IMR-90 (cell line): Measurements from ENCODE around the gene DAGLA. TPM values are rescaled to one million over a fixed set of nuclear protein-coding genes. Genes with fewer than 3 reads are reported as not detected.

Source experiments
- ATAC-seq: fragments of 200-7000 bp; cut with Tn5 transposase; 2 replicates; pipeline ENCODE4 v1.9.1; 2020; ENCODE audit warnings: low read depth, mild to moderate bottlenecking, moderate library complexity
- BruUV-seq: library from RNA; stranded (reverse); fragments of 400-500 nt; replicated peaks from 2 replicates; lab custom pipeline; 2021; lab: Mats Ljungman, UMichigan
- CTCF ChIA-PET: fragments of 300-600 bp; formaldehyde crosslinking; extraction: SDS; loops from one replicate; lab custom pipeline; 2021; ENCODE audit warnings: antibody characterized with exemption; lab: Yijun Ruan, JAX
- POLR2A ChIA-PET: fragments of 300-600 bp; sonication (Branson Sonifier 250); formaldehyde crosslinking; loops from one replicate; lab custom pipeline; 2022; ENCODE audit warnings: antibody characterized with exemption; ENCODE audit not compliant: unreplicated experiment; lab: Charles Lee
- DNase-seq: peaks from one replicate; pipeline ENCODE4 v3.0.0; 2013
- H2AFZ ChIP-seq: replicated peaks from 2 replicates; pipeline ENCODE3; 2013; ENCODE audit warnings: low read length, mild to moderate bottlenecking; ENCODE audit not compliant: poor library complexity
- H2AK5ac ChIP-seq: 2 replicates; pipeline ENCODE4 v1.6.1; 2013; ENCODE audit warnings: low read depth, low read length, inconsistent platforms
- H2AK9ac ChIP-seq: replicated peaks from 2 replicates; pipeline ENCODE3; 2013; ENCODE audit warnings: mild to moderate bottlenecking, low read depth, low read length, moderate library complexity; ENCODE audit not compliant: poor library complexity
- H2BK120ac ChIP-seq: 2 replicates; pipeline ENCODE4 v1.6.1; 2013; ENCODE audit warnings: low read depth, low read length, inconsistent platforms
- H2BK15ac ChIP-seq: 3 replicates; pipeline ENCODE4 v1.6.1; 2013; ENCODE audit warnings: low read depth, low read length, inconsistent platforms
- H2BK20ac ChIP-seq: 2 replicates; pipeline ENCODE4 v1.6.1; 2013; ENCODE audit warnings: low read depth, mild to moderate bottlenecking, inconsistent platforms, low read length, moderate library complexity
- H2BK5ac ChIP-seq: 2 replicates; pipeline ENCODE4 v1.6.1; 2013; ENCODE audit warnings: mild to moderate bottlenecking, low read depth, low read length, inconsistent platforms; ENCODE audit not compliant: poor library complexity, severe bottlenecking
- H3K14ac ChIP-seq: replicated peaks from 2 replicates; pipeline ENCODE4 v1.6.1; 2013; ENCODE audit warnings: low read depth, low read length, inconsistent platforms
- H3K18ac ChIP-seq: 2 replicates; pipeline ENCODE4 v1.6.1; 2013; ENCODE audit warnings: low read depth, low read length, control low read depth
- H3K23ac ChIP-seq: 2 replicates; pipeline ENCODE4 v1.6.1; 2013; ENCODE audit warnings: low read depth, low read length, inconsistent platforms
- H3K27ac ChIP-seq: 2 replicates; pipeline ENCODE4 v1.5.1; 2013; ENCODE audit warnings: mild to moderate bottlenecking, control low read depth, low read length; ENCODE audit not compliant: insufficient read depth
- H3K27me3 ChIP-seq: 2 replicates; pipeline ENCODE4 v1.6.1; 2013; ENCODE audit warnings: low read length; ENCODE audit not compliant: control insufficient read depth, insufficient read depth
- H3K36me3 ChIP-seq: 2 replicates; pipeline ENCODE4 v1.6.1; 2013; ENCODE audit warnings: low read length, mixed read lengths; ENCODE audit not compliant: control insufficient read depth, insufficient read depth
- H3K4ac ChIP-seq: 2 replicates; pipeline ENCODE4 v1.6.1; 2013; ENCODE audit warnings: low read depth, low read length, inconsistent platforms
- H3K4me1 ChIP-seq: 2 replicates; pipeline ENCODE4 v1.6.1; 2013; ENCODE audit warnings: low read length, mixed read lengths; ENCODE audit not compliant: control insufficient read depth, insufficient read depth
- H3K4me2 ChIP-seq: 2 replicates; pipeline ENCODE4 v1.6.1; 2013; ENCODE audit warnings: low read depth, mild to moderate bottlenecking, control low read depth, low read length, moderate library complexity
- H3K4me3 ChIP-seq: 2 replicates; pipeline ENCODE4 v1.5.1; 2013; ENCODE audit warnings: low read depth, mild to moderate bottlenecking, control low read depth, low read length, moderate library complexity; ENCODE audit not compliant: insufficient read depth
- H3K56ac ChIP-seq: 2 replicates; pipeline ENCODE4 v1.6.1; 2013; ENCODE audit warnings: low read length, inconsistent platforms; ENCODE audit not compliant: insufficient read depth; ENCODE audit errors: extremely low read depth
- H3K79me1 ChIP-seq, 2 experiments: 2 replicates each; pipeline ENCODE4 v1.6.1; 2013; ENCODE audit warnings: low read length in 2 of 2, inconsistent platforms in 1 of 2, low read depth in 1 of 2
- H3K9ac ChIP-seq: 2 replicates; pipeline ENCODE4 v1.6.1; 2013; ENCODE audit warnings: low read depth, low read length, control low read depth
- H3K9me1 ChIP-seq: 2 replicates; pipeline ENCODE4 v1.6.1; 2013; ENCODE audit warnings: low read length, inconsistent platforms; ENCODE audit not compliant: insufficient read depth
- H3K9me3 ChIP-seq: 2 replicates; pipeline ENCODE4 v1.6.1; 2013; ENCODE audit warnings: low read length; ENCODE audit not compliant: control insufficient read depth, insufficient read depth
- H4K20me1 ChIP-seq: 2 replicates; pipeline ENCODE4 v1.6.1; 2013; ENCODE audit warnings: low read length, inconsistent platforms; ENCODE audit not compliant: insufficient read depth
- H4K5ac ChIP-seq: 2 replicates; pipeline ENCODE4 v1.6.1; 2013; ENCODE audit warnings: mild to moderate bottlenecking, low read depth, low read length, control low read depth
- H4K8ac ChIP-seq, 2 experiments: 2 replicates each; pipeline ENCODE4 v1.6.1; 2013; ENCODE audit warnings: low read depth in 2 of 2, low read length in 2 of 2, control low read depth in 1 of 2, inconsistent platforms in 1 of 2
- H4K91ac ChIP-seq: 2 replicates; pipeline ENCODE4 v1.6.1; 2013; ENCODE audit warnings: low read depth, low read length, inconsistent platforms; ENCODE audit not compliant: insufficient read depth
- BHLHE40 ChIP-seq: fragments of 150-350 bp; IDR thresholded peaks from 2 replicates; pipeline ENCODE4 v1.6.1; 2016; ENCODE audit warnings: mild to moderate bottlenecking, low read depth, low read length
- CEBPB ChIP-seq: IDR thresholded peaks from 2 replicates; pipeline ENCODE4 v1.6.1; 2012; ENCODE audit warnings: low read depth, low read length, improper control_type of control experiment
- CHD1 ChIP-seq: IDR thresholded peaks from 2 replicates; pipeline ENCODE4 v1.6.1; 2012; ENCODE audit warnings: low read depth, low read length, improper control_type of control experiment
- FOS ChIP-seq: fragments of 150-350 bp; IDR thresholded peaks from 2 replicates; pipeline ENCODE4 v1.6.1; 2016; ENCODE audit warnings: low read depth, low read length
- MAFK ChIP-seq: IDR thresholded peaks from 2 replicates; pipeline ENCODE4 v1.6.1; 2012; ENCODE audit warnings: low read depth, low read length, improper control_type of control experiment
- MAZ ChIP-seq: IDR thresholded peaks from 2 replicates; pipeline ENCODE4 v1.6.1; 2012; ENCODE audit warnings: low read depth, mild to moderate bottlenecking, low read length, improper control_type of control experiment, moderate library complexity, borderline replicate concordance
- MXI1 ChIP-seq: IDR thresholded peaks from 2 replicates; pipeline ENCODE4 v1.6.1; 2012; ENCODE audit warnings: low read depth, mild to moderate bottlenecking, low read length, moderate library complexity, borderline replicate concordance
- NFE2L2 ChIP-seq: fragments of 150-350 bp; IDR thresholded peaks from 2 replicates; pipeline ENCODE4 v1.6.1; 2016; ENCODE audit warnings: low read depth, mild to moderate bottlenecking, low read length
- POLR2A ChIP-seq: IDR thresholded peaks from 2 replicates; pipeline ENCODE4 v1.6.1; 2012; ENCODE audit warnings: mild to moderate bottlenecking, low read depth, low read length
- RAD21 ChIP-seq: IDR thresholded peaks from 2 replicates; pipeline ENCODE4 v1.6.1; 2012; ENCODE audit warnings: low read length, improper control_type of control experiment
- RCOR1 ChIP-seq: IDR thresholded peaks from 2 replicates; pipeline ENCODE4 v1.6.1; 2012; ENCODE audit warnings: mild to moderate bottlenecking, low read length, improper control_type of control experiment; ENCODE audit not compliant: insufficient replicate concordance
- RFX5 ChIP-seq: IDR thresholded peaks from 2 replicates; pipeline ENCODE4 v1.8.0; 2012; ENCODE audit warnings: low read depth, mild to moderate bottlenecking, low read length, moderate library complexity
- SMC3 ChIP-seq: fragments of 150-350 bp; IDR thresholded peaks from 2 replicates; pipeline ENCODE4 v1.6.1; 2016; ENCODE audit warnings: low read depth, mild to moderate bottlenecking, antibody characterized with exemption, low read length, moderate library complexity
- WGBS, 2 experiments: methylation state at CpG; one replicate each; pipeline versions ENCODE4 v1.1.5 to v1.1.7; 2013; ENCODE audit warnings: missing lambda C conversion rate in 2 of 2; ENCODE audit not compliant: insufficient read length in 1 of 2; ENCODE audit errors: extremely low coverage in 2 of 2; 5-methylcytosine and 5-hydroxymethylcytosine counted together
- dilution Hi-C: fragments of 300-500 bp; cut with HindIII; formaldehyde crosslinking; loops from one replicate; pipeline ENCODE4 v1.14.3; 2018; ENCODE audit warnings: low sequenced_read_pairs; ENCODE audit not compliant: unreplicated experiment
- in situ Hi-C: fragments of 300-500 bp; cut with MboI; formaldehyde crosslinking; loops from 3 replicates; pipeline ENCODE4 v1.14.3; 2019; ENCODE audit warnings: low sequenced_read_pairs, inconsistent platforms, mixed read lengths
- intact Hi-C: fragments of 100-400 bp; cut with micrococcal nuclease; formaldehyde crosslinking; loops from 2 replicates; pipeline ENCODE4 v1.10.0; 2022
- polyA plus RNA-seq, 3 experiments: library from polyadenylated mRNA; depleted of rRNA; stranded (reverse); fragments of >200 nt; gene quantifications; 2 replicates each; pipeline ENCODE4 v1.2.3, GENCODE V29; 2012; ENCODE audit warnings: low replicate concordance in 1 of 3
- total RNA-seq: library from RNA; depleted of rRNA; stranded (reverse); fragments of >200 nt; gene quantifications from 2 replicates; pipeline ENCODE4 v1.2.3, GENCODE V29; 2012
- TF ChIP-seq, protein P1 (sequence below): conservative IDR thresholded peaks from 2 replicates; pipeline ENCODE4 v1.5.1; 2012; ENCODE audit warnings: mild to moderate bottlenecking, low read depth, low read length, improper control_type of control experiment
- TF ChIP-seq, protein P2 (sequence below): fragments of 150-350 bp; IDR thresholded peaks from 2 replicates; pipeline ENCODE4 v1.6.1; 2016; ENCODE audit warnings: low read depth, mild to moderate bottlenecking, low read length, moderate library complexity, borderline replicate concordance
- TF ChIP-seq, protein P3 (sequence below): fragments of 150-350 bp; IDR thresholded peaks from 2 replicates; pipeline ENCODE4 v1.6.1; 2017; ENCODE audit warnings: mild to moderate bottlenecking, antibody characterized with exemption, low read length, low read depth

The DAGLA gene
- total and polyA plus RNA-seq, 2 of the 4 experiments (the other 2 are of a cell fraction) = 0.90 to 3.8 TPM

DNA sequence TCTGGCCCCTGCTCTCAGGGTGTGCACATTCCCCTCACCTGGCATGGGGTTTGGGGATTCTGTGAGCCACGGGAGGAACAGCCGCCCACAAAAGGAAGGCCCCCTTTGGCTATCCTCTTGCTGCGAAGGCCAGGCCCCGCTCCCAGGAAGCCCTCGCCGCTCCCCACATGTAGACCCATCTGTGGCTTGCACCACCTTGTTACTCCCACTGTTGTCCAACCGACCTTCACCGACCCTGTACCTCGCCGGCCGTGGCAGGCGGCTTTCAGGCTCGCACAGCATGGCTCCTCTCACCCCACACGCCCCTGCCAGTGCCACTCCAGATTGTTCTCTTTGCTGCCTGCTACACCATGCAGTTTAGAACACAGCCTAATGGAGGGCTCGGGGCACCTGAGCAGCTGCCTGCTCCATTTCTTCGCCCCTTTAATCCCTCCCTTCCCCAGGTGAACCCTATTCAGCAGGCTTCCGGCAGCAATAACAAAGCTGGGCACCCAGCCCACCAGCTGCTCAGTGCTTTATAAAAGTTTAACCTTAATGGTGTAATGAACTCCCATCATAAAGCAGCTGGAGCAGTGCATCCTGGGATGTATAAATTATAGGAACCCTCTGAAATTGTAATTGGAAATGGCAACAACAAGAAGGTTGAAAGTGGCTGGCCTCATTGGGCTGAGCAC is 10.7 kb downstream of the DAGLA start:
- H3K27ac ChIP-seq = no peak overlapping the region
- BruUV-seq = no TSS peak
- peaks cover 28% of the 10 kb centered on the region for H3K27me3 ChIP-seq
- H4K5ac ChIP-seq = no peak overlapping the region
- ATAC-seq (no peak), DNase-seq (no peak)
- no peak overlapping the region for H2AFZ ChIP-seq
- H3K79me1 ChIP-seq = no peaks in the 10 kb centered on the region
- H3K9me1 ChIP-seq = no peaks in the 10 kb centered on the region
- TF ChIP-seq MAZ (no peak), MXI1 (no peak), BHLHE40 (no peak), RFX5 (no peak), SMC3 (no peak), RCOR1 (no peak), MAFK (no peak), NFE2L2 (no peak), POLR2A (no peak), FOS (no peak), RAD21 (no peak), CEBPB (no peak), CHD1 (no peak)
- TF ChIP-seq, protein P1, sequence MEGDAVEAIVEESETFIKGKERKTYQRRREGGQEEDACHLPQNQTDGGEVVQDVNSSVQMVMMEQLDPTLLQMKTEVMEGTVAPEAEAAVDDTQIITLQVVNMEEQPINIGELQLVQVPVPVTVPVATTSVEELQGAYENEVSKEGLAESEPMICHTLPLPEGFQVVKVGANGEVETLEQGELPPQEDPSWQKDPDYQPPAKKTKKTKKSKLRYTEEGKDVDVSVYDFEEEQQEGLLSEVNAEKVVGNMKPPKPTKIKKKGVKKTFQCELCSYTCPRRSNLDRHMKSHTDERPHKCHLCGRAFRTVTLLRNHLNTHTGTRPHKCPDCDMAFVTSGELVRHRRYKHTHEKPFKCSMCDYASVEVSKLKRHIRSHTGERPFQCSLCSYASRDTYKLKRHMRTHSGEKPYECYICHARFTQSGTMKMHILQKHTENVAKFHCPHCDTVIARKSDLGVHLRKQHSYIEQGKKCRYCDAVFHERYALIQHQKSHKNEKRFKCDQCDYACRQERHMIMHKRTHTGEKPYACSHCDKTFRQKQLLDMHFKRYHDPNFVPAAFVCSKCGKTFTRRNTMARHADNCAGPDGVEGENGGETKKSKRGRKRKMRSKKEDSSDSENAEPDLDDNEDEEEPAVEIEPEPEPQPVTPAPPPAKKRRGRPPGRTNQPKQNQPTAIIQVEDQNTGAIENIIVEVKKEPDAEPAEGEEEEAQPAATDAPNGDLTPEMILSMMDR = no peak
- TF ChIP-seq, protein P2, sequence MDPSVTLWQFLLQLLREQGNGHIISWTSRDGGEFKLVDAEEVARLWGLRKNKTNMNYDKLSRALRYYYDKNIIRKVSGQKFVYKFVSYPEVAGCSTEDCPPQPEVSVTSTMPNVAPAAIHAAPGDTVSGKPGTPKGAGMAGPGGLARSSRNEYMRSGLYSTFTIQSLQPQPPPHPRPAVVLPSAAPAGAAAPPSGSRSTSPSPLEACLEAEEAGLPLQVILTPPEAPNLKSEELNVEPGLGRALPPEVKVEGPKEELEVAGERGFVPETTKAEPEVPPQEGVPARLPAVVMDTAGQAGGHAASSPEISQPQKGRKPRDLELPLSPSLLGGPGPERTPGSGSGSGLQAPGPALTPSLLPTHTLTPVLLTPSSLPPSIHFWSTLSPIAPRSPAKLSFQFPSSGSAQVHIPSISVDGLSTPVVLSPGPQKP = no peak
- TF ChIP-seq, protein P3, sequence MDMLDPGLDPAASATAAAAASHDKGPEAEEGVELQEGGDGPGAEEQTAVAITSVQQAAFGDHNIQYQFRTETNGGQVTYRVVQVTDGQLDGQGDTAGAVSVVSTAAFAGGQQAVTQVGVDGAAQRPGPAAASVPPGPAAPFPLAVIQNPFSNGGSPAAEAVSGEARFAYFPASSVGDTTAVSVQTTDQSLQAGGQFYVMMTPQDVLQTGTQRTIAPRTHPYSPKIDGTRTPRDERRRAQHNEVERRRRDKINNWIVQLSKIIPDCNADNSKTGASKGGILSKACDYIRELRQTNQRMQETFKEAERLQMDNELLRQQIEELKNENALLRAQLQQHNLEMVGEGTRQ = no peak
- in situ Hi-C loops = no loop called here
- no peak overlapping the region for H3K4me3 ChIP-seq
- no peak overlapping the region for H2AK5ac ChIP-seq
- no peak overlapping the region for H2BK15ac ChIP-seq
- no peak overlapping the region for H2BK120ac ChIP-seq
- no peak overlapping the region for H3K23ac ChIP-seq
- no peak overlapping the region for H2BK5ac ChIP-seq
- POLR2A ChIA-PET = no interaction called here
- H2AK9ac ChIP-seq = no peak overlapping the region
- no peak overlapping the region for H3K18ac ChIP-seq
- no peak overlapping the region for H3K14ac ChIP-seq
- H2BK20ac ChIP-seq = no peak overlapping the region
- H3K56ac ChIP-seq = no peak overlapping the region
- dilution Hi-C loops = no loop called here
- H4K8ac ChIP-seq = no peak overlapping the region
- H3K4me1 ChIP-seq = peaks cover 2% of the 10 kb centered on the region
- no peaks in the 10 kb centered on the region for H4K20me1 ChIP-seq
- no peak overlapping the region for H3K9ac ChIP-seq
- WGBS, 2 experiments = 78% methylated on average over 7 of the region's 17 CpGs; no CpG with 5 or more reads in 1 of the 2 experiments
- H3K4me2 ChIP-seq = no peak overlapping the region
- CTCF ChIA-PET = interaction anchor here (0.8 kb wide), 1 partner anchor 12 kb away, joined by 3 read pairs; no protein-coding TSS in a partner anchor
- intact Hi-C loops = no loop called here
- no peaks in the 10 kb centered on the region for H3K9me3 ChIP-seq
- no peak overlapping the region for H4K91ac ChIP-seq
- no peak overlapping the region for H3K4ac ChIP-seq
- H3K36me3 ChIP-seq = no peaks in the 10 kb centered on the region
